ELF-1 (cell line): ENCODE results near the gene BCAS2.

ENCODE experiments used
- DNase-seq: peaks from one replicate; pipeline ENCODE4 v3.0.0-alpha.2; 2016; ENCODE audit warnings: low read depth, low spot score

The BCAS2 gene

DNA sequence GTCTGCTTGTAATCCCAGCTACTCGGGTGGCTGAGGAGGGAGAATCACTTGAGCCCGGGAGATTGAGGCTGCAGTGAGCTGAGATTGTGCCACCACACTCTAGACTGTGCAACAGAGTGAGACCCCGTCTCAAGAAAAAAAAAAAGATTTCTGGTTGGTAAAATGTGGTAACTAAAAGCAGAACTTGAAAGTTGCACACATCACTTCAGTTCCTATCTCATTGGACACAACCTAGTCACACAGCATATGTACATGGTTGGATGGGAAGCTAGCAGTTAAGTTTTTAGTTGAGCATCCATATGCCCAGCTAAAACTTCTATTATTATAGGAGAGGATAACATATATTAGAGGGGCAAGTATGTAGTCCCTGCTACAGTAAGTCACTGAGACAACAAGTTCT, 22.1 kb downstream of the BCAS2 start:
- no peak for DNase-seq

DNA sequence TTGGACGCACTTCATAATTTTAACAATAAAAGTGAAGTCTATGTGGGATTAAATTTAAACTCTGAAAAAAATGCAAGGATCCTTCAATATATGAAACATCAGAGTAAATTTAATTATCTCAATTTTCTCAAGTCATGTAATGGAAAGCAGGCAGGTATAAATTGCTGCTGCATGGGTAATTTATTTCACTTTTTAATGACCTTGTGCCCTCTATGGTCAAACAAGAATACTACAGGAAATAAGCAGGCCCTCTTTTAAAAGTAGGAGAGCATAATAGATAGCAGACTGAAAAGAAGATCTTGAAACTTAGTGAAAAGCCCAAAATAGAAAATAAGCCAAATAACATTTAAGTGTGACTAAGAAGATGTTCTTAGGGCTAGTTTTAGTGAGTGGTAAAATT, 22.9 kb downstream of the BCAS2 start:
- no peak for DNase-seq

DNA sequence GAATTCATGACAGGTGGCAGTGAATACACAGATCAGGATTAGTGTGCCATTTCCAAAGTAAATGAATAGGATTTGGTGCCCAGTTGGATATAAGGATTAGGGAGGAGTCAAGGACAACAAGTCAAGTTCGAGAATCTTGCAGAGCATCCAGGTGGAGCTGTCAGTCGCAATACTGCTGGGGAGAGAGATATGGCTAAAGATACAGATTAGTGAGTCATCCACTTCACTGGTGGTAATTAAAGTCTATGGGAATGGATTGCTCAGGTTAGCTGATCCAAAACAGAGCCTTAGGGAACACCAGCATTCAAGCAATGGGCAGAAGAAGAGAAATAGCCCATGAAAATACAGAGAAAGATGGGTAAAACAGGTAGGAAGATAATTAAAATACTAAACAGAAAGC, 26.8 kb downstream of the BCAS2 start:
- no peak for DNase-seq

DNA sequence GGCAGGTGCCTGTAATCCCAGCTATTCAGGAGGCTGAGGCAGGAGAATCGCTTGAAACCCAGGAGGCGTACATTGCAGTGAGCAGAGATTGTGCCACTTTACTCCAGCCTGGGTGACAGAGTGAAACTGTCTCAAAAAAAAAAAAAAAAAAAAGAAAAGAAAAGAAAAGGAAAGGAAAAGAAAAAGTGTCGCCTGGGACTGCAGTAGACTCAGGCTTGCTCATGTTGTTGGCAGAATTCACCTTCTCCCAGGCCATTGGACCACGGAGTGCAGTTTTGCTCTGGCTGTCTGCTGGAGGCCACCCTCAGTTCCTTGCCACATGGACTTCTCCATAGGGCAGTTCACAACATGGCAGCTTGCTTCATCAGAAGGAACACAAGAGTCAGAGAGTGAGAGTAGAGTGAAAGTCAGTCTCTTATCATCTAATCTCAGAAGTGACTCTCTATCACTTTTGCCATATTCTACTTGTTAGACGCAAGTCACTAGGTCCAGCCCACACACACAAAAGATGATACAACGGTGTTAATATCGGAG, 29.2 kb downstream of the BCAS2 start:
- DNase-seq = no peak

DNA sequence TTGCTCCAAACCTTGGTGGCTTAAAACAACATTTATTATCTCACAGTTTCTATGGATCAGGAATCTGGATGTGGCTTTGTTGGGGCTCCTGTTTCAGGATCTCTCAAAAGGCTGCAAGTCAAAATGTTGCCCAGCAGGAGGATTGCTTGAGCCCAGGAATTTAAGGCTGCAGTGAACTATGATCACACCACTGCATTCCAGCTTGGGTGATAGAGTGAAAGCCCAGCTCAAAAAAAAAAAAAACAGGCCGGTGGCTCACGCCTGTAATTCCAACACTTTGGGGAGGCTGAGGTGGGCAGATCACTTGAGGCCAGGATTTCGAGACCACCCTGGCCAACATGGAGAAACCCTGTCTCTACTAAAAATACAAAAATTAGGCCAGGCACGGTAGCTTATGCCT, 30.0 kb downstream of the BCAS2 start:
- DNase-seq = peak; percentile 61

DNA sequence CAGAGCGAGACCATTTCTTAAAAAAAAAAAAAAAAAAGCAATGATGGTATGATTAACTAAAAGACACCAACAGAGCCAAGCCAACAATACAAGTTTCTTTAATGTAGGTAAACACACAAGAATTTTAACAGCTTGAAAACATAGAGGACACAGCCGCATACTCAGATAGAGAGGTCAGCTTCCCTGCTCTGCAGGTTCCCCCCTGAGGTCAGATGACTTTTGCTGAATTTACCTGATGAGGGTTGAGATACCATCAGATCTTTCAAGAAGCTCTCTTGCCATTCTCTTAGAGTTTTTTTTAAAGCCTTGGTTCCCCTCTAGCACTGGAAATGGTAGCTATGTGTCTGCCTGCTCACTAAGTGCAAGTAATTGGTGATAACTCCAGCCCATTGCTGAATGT, 31.1 kb downstream of the BCAS2 start:
- DNase-seq = peak; percentile 40

DNA sequence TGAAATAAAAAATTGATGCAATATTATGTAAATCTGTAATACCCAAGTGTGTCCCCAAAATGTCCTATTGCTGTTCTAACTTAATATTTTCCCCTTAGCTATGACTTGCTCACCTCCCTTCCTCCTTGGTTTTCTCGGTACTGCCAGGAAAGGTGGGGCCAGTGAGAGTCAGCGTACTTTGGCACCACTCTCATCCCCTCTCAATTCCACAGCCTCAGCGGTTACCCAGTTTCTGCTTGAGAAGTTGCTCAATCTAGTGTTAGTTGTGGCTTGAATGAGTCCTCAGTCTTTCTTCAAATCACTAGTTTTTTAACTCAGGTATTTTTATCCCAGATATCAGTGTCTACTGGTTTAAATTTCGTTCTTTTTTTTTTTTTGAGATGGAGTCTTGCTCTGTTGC, 32.3 kb downstream of the BCAS2 start:
- DNase-seq = no peak

DNA sequence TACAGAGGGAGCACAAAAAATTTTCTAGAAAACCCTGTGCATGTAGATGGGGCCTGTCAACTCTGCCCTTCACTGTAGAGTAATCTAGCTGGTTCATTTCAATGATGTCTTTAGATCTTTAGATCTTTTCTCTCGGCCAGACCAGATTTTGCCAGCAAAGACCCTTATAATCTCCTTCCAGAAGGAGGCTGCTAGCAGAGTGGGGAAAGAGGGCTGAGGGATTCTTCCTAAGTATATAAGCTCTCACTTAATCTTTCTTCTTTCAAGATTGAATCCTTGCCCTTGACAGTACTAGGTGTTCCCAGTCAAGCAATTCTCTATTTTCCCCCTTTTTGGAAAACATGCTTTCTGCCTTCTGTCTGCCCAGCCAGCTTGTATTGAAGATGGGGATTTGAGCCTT, 34.3 kb downstream of the BCAS2 start:
- DNase-seq = no peak

DNA sequence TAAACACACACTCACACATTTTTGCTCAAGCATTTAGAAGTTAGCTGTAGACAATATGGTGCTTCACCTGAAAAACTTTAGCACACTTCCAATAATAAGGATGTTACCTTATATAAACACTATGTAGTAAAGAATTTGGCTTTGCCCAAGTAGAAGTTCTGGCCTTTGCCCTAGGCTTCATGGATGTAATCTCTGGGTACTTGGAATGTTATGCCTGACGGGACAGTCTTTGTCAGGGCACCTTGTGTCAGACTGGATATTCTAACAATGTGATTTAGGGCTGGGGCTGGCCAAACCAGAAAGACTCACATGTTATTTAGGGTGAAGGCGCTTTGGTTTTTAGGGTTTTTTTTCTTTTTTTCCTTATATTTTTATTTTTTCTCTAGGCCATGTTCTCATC, 35.6 kb downstream of the BCAS2 start:
- DNase-seq = peak; percentile 12

DNA sequence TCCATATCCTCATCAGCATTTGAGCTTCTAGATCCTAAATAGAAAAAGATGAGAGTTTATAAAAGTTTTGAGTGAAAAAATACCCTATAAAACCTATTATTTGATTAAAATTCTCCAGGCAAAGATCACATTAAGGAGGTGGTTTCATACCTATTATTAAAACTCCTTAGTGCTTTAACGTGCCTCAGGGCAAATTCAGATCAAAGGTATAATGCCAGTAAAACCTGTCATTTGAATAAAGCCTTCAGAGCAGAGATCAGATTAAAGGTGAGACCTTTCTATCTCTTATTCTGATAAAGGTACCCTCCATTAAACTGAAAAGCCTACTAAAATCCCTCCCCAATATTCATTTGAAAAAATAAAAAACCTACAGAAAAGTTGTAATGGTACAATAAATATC, 36.1 kb downstream of the BCAS2 start:
- no peak for DNase-seq

DNA sequence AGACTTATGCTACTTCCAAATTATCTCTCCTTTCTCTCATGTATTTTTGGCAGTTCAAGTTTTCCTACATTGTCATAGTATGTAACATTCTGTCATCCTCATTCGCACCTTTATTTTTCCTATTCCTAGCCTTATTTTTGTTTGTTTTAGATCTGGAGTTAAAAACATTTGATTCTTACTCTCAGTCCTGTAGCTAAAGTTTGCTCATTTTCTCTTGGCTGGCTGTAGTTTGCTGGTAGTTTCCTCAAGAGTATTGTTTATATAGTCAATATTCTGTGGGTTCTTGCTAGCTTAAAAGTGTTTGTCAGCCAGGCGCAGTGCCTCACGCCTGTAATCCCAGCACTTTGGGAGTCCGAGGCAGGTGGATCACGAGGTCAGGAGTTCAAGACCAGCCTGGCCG, 40.6 kb downstream of the BCAS2 start:
- no peak for DNase-seq

DNA sequence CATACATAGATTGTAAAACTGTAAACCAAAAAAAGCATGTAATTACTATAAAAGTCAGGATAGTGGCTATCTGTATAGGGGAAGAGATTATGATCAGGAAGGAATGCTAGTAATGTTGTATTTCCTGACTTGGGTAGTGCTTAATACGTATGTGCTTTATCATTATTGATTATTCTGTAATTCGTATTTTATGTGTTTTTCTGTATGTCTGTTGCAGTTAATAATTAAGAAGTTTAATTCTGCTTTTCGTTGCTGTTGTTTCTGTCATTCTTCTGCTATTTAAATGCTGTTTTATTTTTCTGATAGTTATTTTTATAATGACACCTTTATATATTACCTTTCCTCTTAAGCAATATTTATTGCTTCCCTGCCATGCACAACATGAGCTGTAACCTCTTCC, 41.1 kb downstream of the BCAS2 start:
- no peak for DNase-seq

DNA sequence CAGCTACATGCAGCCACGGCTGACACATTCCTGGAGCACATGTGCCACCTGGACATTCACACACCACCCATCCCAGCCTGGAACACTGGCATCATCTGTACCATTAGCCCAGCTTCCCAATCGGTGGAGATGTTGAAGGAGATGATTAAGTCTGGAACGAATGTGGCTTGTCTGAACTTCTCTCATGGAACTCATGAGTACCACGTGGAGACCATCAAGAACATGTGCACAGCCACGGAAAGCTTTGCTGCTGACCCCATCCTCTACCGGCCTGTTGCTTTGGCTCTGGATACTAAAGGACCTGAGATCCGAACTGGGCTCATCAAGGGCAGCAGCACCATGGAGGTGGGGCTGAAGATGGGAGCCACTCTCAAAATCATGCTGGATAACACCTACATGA, 45.4 kb downstream of the BCAS2 start:
- DNase-seq = no peak

DNA sequence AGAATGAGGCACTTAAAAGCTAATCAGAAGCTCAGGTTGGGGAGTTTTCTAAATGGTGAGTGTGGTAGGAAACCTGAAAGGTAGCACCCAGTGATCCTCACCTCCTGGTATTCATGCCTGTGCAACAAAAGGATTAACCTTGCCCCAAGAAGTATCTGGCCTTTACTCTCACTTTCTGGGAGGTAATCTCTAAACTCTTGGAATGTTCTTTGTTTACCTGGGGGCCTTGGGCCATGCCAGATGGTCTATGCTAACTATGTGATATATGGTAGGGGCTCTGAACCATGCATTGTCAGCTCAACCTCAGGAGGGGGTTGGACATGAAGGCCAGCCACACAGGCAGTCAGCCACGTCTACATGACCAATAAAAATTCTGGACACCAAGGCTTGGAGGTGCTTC, 46.0 kb downstream of the BCAS2 start:
- DNase-seq = peak; percentile 45

DNA sequence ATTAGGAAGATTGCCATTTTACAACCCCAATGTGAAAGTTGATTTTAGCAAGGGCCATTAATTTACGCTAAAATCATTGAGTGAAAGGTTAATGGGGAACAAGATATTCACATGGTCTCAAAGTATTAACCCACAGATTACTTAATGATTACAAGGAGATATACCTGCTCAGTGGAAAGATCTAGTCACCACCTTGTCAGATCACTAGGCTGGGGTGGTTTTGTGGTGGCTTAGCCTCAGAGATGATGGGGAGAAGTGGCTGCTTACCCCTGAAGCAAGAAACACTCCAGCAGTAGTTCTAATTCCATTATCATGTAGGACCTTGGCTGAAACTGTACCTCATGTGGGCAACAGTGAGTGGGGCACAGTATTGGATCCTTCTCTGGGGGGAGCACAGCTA, 50.3 kb downstream of the BCAS2 start:
- no peak for DNase-seq

DNA sequence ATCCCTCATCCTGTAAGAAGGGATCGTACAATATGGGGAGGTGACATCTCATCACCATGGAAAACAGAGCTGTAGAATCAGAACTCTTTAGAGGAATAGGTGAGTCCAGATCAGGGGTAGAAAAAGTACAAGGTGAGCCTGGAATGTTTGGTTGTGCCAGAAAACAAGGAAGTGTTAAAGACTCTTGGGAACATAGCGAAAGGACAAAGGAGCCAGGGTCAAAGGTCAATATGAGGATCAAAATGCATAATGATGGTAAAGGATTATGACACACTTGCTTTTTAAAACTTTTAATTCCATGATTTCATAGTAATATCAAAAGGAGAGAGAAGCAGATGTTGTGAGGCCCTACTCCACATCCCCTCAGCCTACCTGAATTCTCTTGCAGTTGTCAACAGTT, 51.2 kb downstream of the BCAS2 start:
- DNase-seq = no peak

DNA sequence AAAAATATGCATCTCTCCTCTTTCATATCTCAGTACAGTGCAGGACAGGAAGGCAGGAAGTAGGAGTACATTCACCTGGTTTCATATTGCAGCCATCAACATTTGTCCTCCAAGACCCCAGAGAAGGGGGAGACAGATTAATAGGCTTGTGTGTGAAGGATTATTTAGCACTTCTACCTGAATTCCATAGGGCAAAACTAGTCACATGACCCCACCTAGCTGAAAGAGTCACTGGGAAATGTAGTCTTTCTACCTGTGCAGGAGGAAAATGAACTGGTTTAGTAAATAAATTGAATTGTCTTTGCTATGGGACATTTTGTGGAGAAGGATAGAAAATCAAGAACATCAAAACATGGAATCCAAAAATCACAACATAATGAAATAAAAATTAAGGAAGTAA, 56.5 kb downstream of the BCAS2 start:
- DNase-seq = no peak

DNA sequence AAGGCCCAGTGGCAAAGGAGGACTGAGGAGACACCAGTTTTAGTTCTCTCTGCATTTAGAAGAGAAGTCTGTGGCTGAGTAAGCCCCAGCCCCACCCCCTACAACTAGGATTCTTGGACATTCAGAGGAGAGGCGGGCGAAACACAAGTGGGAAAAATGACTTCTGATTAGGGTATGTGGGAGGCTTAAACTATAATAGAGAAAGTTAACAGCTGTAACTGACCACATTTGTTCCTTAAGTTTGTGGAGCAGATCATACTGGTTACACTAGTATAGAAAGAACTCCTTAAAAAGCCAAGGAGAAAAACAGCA, 59.2 kb downstream of the BCAS2 start:
- DNase-seq = no peak

DNA sequence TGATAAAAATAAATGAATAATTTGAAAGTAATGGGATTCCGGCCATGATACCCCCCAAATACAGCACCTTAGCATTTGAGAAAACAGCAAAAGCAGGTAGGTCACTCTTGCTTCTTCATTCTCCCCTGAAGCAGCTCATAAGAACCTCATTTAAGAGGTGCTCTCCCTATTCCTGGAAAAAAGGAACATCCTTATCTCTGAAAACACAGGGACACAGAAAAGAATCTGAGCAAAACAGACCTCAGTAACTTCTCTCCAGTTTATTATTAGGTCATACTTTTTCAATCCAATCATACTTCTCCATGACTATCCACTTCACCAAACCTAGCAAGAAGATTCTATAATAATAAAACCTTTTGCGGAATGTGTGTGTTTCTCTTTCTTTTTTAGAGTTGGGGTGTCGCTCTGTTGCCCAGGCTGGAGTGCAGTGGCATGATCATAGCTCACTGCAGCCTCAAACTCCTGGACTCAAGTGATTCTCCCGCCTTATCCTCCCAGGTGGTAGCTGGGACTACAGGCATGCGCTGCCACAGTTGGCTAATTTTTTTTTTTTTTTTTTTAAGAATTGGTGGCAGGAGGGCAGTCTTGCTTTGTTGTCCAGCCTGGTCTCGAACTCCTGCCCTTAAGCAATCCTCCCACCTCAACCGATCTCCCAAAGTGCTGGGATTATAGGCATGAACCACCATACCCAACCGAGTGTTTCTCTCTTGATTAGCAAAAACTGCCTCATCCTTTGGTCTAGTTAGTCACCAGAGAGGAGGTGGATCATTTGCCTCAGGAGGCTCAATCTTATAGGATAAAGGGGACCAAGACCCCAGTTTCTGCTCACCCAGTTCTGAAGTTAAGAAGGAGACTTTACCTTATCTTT, 59.8 kb downstream of the BCAS2 start:
- DNase-seq = no peak
